ENCODE measurements around the gene TNFAIP6. TPM values are rescaled to one million over a fixed set of nuclear protein-coding genes. Genes with fewer than 3 reads are reported as not detected.
"Not testable (repeated sequence)": the region's sequence is repeated elsewhere in the genome, so short reads cannot be mapped to it uniquely, and the experiment has no call there.

TNFAIP6 gene
- total RNA-seq, 1 donor from 2014 or later: 8.8 TPM

DNA sequence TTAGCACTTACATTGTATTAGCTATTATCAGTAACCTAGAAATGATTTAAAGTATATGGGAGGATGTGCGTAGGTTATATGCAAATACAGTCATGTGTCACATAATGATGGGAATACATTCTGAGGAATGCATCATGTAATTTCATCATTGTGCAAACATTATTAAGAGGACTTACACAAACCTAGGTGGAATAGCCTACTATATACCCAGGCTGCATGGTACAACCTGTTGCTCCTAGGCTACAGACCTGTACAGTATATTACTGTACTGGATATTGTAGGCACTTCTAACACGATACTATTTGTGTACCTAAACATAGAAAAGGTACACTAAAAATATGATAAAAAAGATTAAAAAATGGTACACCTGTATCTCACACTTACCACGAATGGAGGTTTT, 60.3 kb downstream of the TNFAIP6 start:
- no peak for DNase-seq (ENCODE audit: low read depth)

- DNase-seq (ENCODE audit: low read depth): not testable (repeated sequence)
Measured at GRCh38 chr2:151421681-151422080, 64.3 kb downstream of the TNFAIP6 start.

DNA sequence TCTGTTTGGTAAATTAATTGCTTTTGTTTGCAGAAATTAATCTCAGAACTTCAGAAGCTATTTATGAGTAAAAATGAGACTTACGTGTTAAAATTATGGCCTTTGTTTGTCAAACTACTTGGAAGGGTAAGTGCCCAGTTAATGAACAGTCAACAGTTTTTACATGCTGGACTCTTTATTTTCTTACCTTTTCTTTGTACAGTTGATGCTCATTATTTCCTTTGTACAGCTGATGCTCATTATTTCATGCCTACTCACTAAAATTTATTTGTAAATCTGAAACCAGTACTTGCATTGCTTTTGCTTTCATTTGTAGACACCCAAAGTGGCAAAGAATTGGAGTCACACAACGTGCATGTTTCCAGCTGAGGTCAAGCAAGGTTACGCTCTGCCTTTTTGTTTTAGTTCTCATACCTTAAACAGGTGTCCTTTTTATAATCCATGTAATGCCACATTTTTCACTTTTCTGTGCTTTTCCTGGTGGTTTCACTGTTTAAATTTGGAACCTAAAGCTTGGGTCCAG, 65.6 kb downstream of the TNFAIP6 start:
- DNase-seq (ENCODE audit: low read depth): no peak

- DNase-seq (ENCODE audit: low read depth): no peak
Measured at GRCh38 chr2:151423760-151424159, 66.4 kb downstream of the TNFAIP6 start.

Small RNAs within 50 kb of the gene (microRNA-seq; reads per million reads assigned to microRNA genes)
- gene MIR4773-1 (not detected), gene MIR4773-2 (not detected)

Other genes with a start within 250 kb of the TNFAIP6 start
- 4.8 and 8.3 TPM in 2 replicates for gene RBM43, start 95.7 kb upstream of the TNFAIP6 start, total RNA-seq
- 5.9 and 6.2 TPM in 2 replicates for gene NMI, start 67.9 kb upstream of the TNFAIP6 start, total RNA-seq
- 29.8 and 31.4 TPM in 2 replicates for gene RIF1, start 52.3 kb downstream of the TNFAIP6 start, total RNA-seq